HEK293 (cell line): Measurements from ENCODE around the gene CACNA2D4.
A peak's percentile ranks its signal among the peaks of the same experiment; 100 is the strongest.

Source experiments
- CTCF ChIA-PET: fragments of 350-600 bp; formaldehyde crosslinking; extraction: SDS; loops from one replicate; lab custom pipeline; 2021; ENCODE audit warnings: antibody characterized with exemption; lab: Yijun Ruan, JAX
- POLR2A ChIA-PET: fragments of 300-600 bp; formaldehyde crosslinking; extraction: SDS; loops from one replicate; lab custom pipeline; 2020; ENCODE audit warnings: antibody characterized with exemption, inconsistent platforms; lab: Yijun Ruan, JAX
- H3K27ac ChIP-seq: fragments of 200-500 bp; sonication (Bioruptor generic); 2 replicates; pipeline ENCODE4 v1.5.1; 2014; ENCODE audit warnings: low read depth, low read length, control low read depth, inconsistent platforms; ENCODE audit errors: extremely low read depth
- H3K36me3 ChIP-seq, 2 experiments: fragments of 200-500 bp in 1 of 2; sonication (Bioruptor generic) in 1 of 2; 1 replicate in 1 of 2; 2 replicates in 1 of 2; pipeline ENCODE4 v1.5.1; 2014 to 2017; ENCODE audit warnings: inconsistent platforms in 2 of 2, low read length in 2 of 2; ENCODE audit not compliant: control insufficient read depth in 2 of 2, insufficient read depth in 1 of 2
- H3K4me1 ChIP-seq: fragments of 200-500 bp; sonication (Bioruptor generic); 2 replicates; pipeline ENCODE4 v1.5.1; 2014; ENCODE audit warnings: mild to moderate bottlenecking, low read length, inconsistent platforms; ENCODE audit not compliant: control insufficient read depth, insufficient read depth
- H3K4me3 ChIP-seq: 2 replicates; pipeline ENCODE4 v1.5.1; 2011; ENCODE audit warnings: low read depth, mild to moderate bottlenecking, control low read depth, low read length, moderate library complexity
- H3K9me3 ChIP-seq: fragments of 200-500 bp; sonication (Bioruptor generic); 2 replicates; pipeline ENCODE4 v1.5.1; 2014; ENCODE audit warnings: low read depth, low read length, inconsistent platforms; ENCODE audit not compliant: control insufficient read depth, insufficient read depth
- EGR2 ChIP-seq: fragments of 450-650 bp; formaldehyde crosslinking; IDR thresholded peaks from 2 replicates; pipeline ENCODE4 v1.5.1; 2016; ENCODE audit warnings: low read depth, missing biosample characterization, missing genetic modification characterization
- GLI4 ChIP-seq: fragments of 450-650 bp; formaldehyde crosslinking; IDR thresholded peaks from 2 replicates; pipeline ENCODE4 v1.5.1; 2016; ENCODE audit warnings: missing biosample characterization, missing genetic modification characterization
- GLIS2 ChIP-seq: fragments of 450-650 bp; formaldehyde crosslinking; IDR thresholded peaks from 2 replicates; pipeline ENCODE4 v1.5.1; 2016; ENCODE audit warnings: missing biosample characterization, missing genetic modification characterization
- KLF9 ChIP-seq: fragments of 450-650 bp; formaldehyde crosslinking; IDR thresholded peaks from 2 replicates; pipeline ENCODE4 v1.5.1; 2016; ENCODE audit warnings: missing biosample characterization, missing genetic modification characterization, low read depth
- MYNN ChIP-seq: fragments of 450-650 bp; formaldehyde crosslinking; IDR thresholded peaks from 2 replicates; pipeline ENCODE4 v1.5.1; 2016; ENCODE audit warnings: missing biosample characterization, missing genetic modification characterization, borderline replicate concordance
- SETDB1 ChIP-seq: IDR thresholded peaks from one replicate; pipeline ENCODE4 v1.6.1; 2017; ENCODE audit warnings: mild to moderate bottlenecking, low read length, moderate library complexity, mixed read lengths; ENCODE audit not compliant: insufficient read length
- ZNF112 ChIP-seq: fragments of 450-650 bp; formaldehyde crosslinking; IDR thresholded peaks from 2 replicates; pipeline ENCODE4 v1.5.0; 2017; ENCODE audit warnings: missing biosample characterization, missing genetic modification characterization
- ZNF23 ChIP-seq: fragments of 450-650 bp; formaldehyde crosslinking; IDR thresholded peaks from 2 replicates; pipeline ENCODE4 v1.5.1; 2016; ENCODE audit warnings: missing biosample characterization, missing genetic modification characterization, borderline replicate concordance
- ZNF266 ChIP-seq: fragments of 450-650 bp; formaldehyde crosslinking; IDR thresholded peaks from 2 replicates; pipeline ENCODE4 v1.5.1; 2016; ENCODE audit warnings: missing biosample characterization, missing genetic modification characterization, low read depth
- ZNF274 ChIP-seq, 2 experiments: fragments of 200-500 bp in 1 of 2; fragments of 450-650 bp in 1 of 2; sonication (Bioruptor generic) in 1 of 2; formaldehyde crosslinking in 1 of 2; IDR thresholded peaks; 2 replicates each; pipeline versions ENCODE4 v1.5.1 to v1.6.1; 2014 to 2016; ENCODE audit warnings: borderline replicate concordance in 1 of 2, inconsistent platforms in 1 of 2, low read length in 1 of 2, missing biosample characterization in 1 of 2, missing genetic modification characterization in 1 of 2
- ZNF354C ChIP-seq: fragments of 450-650 bp; formaldehyde crosslinking; IDR thresholded peaks from 2 replicates; pipeline ENCODE4 v1.5.1; 2016; ENCODE audit warnings: missing biosample characterization, missing genetic modification characterization, low read depth, borderline replicate concordance
- ZNF366 ChIP-seq: fragments of 450-650 bp; formaldehyde crosslinking; conservative IDR thresholded peaks from 2 replicates; pipeline ENCODE4 v1.5.1; 2016; ENCODE audit warnings: missing biosample characterization, missing genetic modification characterization
- ZNF768 ChIP-seq: fragments of 450-650 bp; formaldehyde crosslinking; IDR thresholded peaks from 2 replicates; pipeline ENCODE4 v1.5.1; 2018; ENCODE audit warnings: missing biosample characterization, mild to moderate bottlenecking, missing genetic modification characterization
- ZNF785 ChIP-seq: fragments of 450-650 bp; formaldehyde crosslinking; IDR thresholded peaks from 2 replicates; pipeline ENCODE4 v1.5.1; 2016; ENCODE audit warnings: missing biosample characterization, missing genetic modification characterization
- ZNF791 ChIP-seq: fragments of 450-650 bp; formaldehyde crosslinking; IDR thresholded peaks from 2 replicates; pipeline ENCODE4 v1.5.1; 2016; ENCODE audit warnings: missing biosample characterization, missing genetic modification characterization
- ZNF792 ChIP-seq: fragments of 450-650 bp; formaldehyde crosslinking; IDR thresholded peaks from 2 replicates; pipeline ENCODE4 v1.5.1; 2016; ENCODE audit warnings: missing biosample characterization, missing genetic modification characterization
- TF ChIP-seq, protein P1 (sequence below): fragments of 450-650 bp; formaldehyde crosslinking; IDR thresholded peaks from 2 replicates; pipeline ENCODE4 v1.5.1; 2017; ENCODE audit warnings: missing biosample characterization, missing genetic modification characterization

The CACNA2D4 gene

DNA sequence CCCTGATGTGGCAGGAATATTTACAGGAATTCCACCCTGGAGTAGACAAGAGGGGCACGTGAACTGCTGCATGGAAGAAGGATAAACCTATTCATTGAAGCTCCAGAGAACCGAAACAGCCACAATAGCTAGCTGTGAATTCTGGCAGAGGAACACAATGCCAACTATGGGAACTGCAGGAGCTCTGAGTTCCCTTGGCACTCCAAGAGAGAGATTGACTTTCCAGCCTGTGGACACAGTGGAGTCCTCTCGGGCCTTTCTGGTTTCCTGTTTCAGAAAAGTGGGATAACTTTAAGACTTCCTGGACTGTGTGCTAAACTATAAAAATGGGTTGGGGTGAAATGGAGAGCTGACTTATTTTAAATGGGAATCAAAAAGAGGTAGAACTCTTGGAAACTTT lies 11.9 kb downstream of the CACNA2D4 start (continued):
- TF ChIP-seq MYNN (tag by site-specific recombination) (no peak), ZNF112 (no peak), ZNF266 (tag by site-specific recombination) (no peak)

DNA sequence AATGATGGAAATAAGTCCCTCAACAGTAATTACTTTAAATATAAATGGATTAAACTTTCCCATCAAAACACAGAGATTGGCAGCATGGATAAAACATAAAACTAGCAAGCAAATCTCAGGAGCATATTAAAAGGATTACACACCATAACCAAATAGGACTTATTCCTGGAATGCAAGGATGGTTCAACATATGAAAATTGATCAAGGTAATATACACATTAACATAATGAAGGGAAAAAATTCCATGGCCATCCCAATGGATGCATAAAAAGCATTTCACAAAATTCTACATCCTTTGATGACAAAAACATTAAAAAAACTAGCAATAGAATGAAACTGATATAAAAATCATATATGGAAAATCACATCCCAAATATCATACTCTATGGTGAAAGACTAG lies 13.6 kb downstream of the CACNA2D4 start:
- H3K9me3 ChIP-seq, result no peaks in the 10 kb centered on the region
- no peaks in the 10 kb centered on the region for H3K36me3 ChIP-seq
- H3K27ac ChIP-seq, result no peak overlapping the region
- ChIA-PET CTCF (interaction anchor here (0.6 to 1.7 kb wide), 2 partner anchors 15 to 53 kb away, joined by 3 to 4 read pairs; no protein-coding TSS in a partner anchor), POLR2A (no interaction called here)
- no peak overlapping the region for H3K4me3 ChIP-seq
- no peak for TF ChIP-seq ZNF768 (tag by site-specific recombination)
- peak; percentile 74 for TF ChIP-seq SETDB1
- H3K4me1 ChIP-seq, result no peaks in the 10 kb centered on the region

DNA sequence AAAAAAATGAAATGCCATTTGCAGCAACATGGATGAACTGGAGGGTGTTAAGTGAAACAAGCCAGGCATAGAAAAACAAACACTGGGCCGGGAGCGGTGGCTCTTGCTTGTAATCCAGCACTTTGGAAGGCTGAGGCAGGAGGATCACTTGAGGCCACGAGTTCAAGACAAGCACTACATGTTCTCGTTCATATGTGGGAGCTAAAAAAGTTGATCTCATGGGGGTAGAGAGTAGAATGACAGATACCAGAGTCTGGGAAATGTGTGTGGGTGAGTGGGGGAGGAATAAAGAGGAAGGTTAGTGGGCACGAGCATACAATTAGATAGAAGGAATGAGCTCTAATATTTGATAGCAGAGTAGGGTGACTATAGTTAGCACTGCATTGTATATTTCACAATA lies 21.5 kb downstream of the CACNA2D4 start:
- Histone ChIP-seq H3K4me1 (no peaks in the 10 kb centered on the region), H3K36me3 (no peaks in the 10 kb centered on the region), H3K27ac (no peak overlapping the region), H3K9me3 (no peaks in the 10 kb centered on the region), H3K4me3 (no peak overlapping the region)
- ChIA-PET CTCF (no interaction called here), POLR2A (no interaction called here)
- TF ChIP-seq, protein P1, sequence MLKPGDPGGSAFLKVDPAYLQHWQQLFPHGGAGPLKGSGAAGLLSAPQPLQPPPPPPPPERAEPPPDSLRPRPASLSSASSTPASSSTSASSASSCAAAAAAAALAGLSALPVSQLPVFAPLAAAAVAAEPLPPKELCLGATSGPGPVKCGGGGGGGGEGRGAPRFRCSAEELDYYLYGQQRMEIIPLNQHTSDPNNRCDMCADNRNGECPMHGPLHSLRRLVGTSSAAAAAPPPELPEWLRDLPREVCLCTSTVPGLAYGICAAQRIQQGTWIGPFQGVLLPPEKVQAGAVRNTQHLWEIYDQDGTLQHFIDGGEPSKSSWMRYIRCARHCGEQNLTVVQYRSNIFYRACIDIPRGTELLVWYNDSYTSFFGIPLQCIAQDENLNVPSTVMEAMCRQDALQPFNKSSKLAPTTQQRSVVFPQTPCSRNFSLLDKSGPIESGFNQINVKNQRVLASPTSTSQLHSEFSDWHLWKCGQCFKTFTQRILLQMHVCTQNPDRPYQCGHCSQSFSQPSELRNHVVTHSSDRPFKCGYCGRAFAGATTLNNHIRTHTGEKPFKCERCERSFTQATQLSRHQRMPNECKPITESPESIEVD (tag by site-specific recombination), result no peak
- TF ChIP-seq EGR2 (peak; percentile 70), ZNF792 (tag by site-specific recombination) (no peak), ZNF274 (IDR thresholded peaks at IDR 0.05; ENCODE audit: low read length) (no peak), ZNF274 (tag by site-specific recombination; IDR thresholded peaks at IDR 0.05; ENCODE audit: borderline replicate concordance) (no peak), GLI4 (tag by site-specific recombination) (no peak), KLF9 (tag by site-specific recombination) (no peak), ZNF791 (tag by site-specific recombination) (no peak), SETDB1 (peak; percentile 34), GLIS2 (tag by site-specific recombination) (no peak), ZNF354C (tag by site-specific recombination) (no peak), ZNF366 (tag by site-specific recombination) (no peak)

DNA sequence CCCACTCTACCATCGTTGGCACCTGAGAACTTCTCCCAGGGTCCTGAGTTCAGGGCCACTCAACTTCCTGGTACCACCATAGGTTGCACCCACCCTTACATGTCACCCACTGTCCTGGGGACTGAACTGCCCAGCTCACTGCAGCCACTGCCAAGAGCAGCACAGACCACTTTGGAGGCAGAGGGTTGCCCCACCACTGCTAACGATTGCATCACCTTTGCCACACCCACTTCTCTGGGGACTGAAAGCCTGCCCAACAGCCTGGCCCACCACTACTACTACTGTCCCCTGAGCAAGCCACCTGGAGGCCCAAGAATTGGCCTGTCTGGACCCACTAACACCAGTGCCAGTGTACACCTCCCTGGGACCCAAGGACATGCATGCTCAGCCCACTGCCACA lies 27.6 kb downstream of the CACNA2D4 start:
- Histone ChIP-seq H3K27ac (no peak overlapping the region), H3K9me3 (no peaks in the 10 kb centered on the region), H3K4me3 (no peak overlapping the region), H3K4me1 (no peaks in the 10 kb centered on the region), H3K36me3 (no peaks in the 10 kb centered on the region)
- ChIA-PET CTCF (interaction anchor here (0.6 to 0.7 kb wide), 2 partner anchors 16 to 919 kb away, joined by 3 read pairs; no protein-coding TSS in a partner anchor), POLR2A (no interaction called here)
- TF ChIP-seq ZNF785 (no peak), ZNF23 (tag by site-specific recombination) (no peak), KLF9 (tag by site-specific recombination) (peak; percentile 75)
